Nephron progenitor cell (in vitro differentiated cells): ENCODE measurements around the gene GPR17.

Experiments used
- DNase-seq: peaks from one replicate; pipeline ENCODE4 v3.0.0; 2021
- H3K27ac Mint-ChIP-seq: 2 replicates; pipeline ENCODE4 v1.8.0; 2021; ENCODE audit warnings: mild to moderate bottlenecking, moderate library complexity, mixed read lengths
- H3K27me3 Mint-ChIP-seq: 2 replicates; pipeline ENCODE4 v1.8.0; 2021; ENCODE audit warnings: mild to moderate bottlenecking, low read depth, mixed read lengths; ENCODE audit not compliant: poor library complexity
- H3K36me3 Mint-ChIP-seq: 2 replicates; pipeline ENCODE4 v1.8.0; 2021; ENCODE audit warnings: low read depth, mixed read lengths
- H3K4me1 Mint-ChIP-seq: 2 replicates; pipeline ENCODE4 v1.8.0; 2021; ENCODE audit warnings: mixed read lengths
- H3K4me3 Mint-ChIP-seq: 2 replicates; pipeline ENCODE4 v1.8.0; 2021; ENCODE audit warnings: mild to moderate bottlenecking, moderate library complexity, mixed read lengths
- H3K9me3 Mint-ChIP-seq: 2 replicates; pipeline ENCODE4 v1.8.0; 2021; ENCODE audit warnings: mild to moderate bottlenecking, moderate library complexity, mixed read lengths
- TF ChIP-seq, protein P1 (sequence below): fragments of 200-600 bp; sonication (generic); IDR thresholded peaks from 2 replicates; pipeline ENCODE4 v1.5.0; 2021; ENCODE audit warnings: antibody characterized with exemption

GPR17 gene

DNA sequence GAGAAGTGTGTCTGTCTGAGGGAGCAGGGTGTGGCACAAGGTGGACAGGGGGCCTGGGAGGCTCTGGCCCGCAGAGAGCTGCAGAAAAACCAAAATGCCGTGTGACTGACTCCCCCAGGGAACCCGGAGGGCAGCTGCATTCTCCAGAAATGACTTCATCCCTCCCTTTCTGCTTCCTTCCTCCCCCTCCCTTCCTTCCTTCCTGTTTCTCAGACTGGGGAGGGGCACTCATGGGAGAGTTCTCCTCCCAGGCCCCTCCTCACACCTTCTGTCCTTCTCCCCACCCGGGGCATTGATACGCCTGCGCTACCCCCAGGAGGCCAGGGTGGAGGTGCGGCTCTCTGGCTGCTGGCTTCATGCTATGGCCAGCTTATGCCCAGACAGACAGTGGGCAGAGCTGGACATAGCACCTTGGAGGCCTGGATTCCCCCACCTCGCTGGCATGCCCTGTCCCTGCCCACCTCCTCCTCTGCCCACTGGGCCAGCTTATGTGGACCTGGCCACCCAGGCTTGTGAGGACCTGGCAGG lies 8.2 kb upstream of the GPR17 start:
- Mint-ChIP-seq H3K27ac (no peak overlapping the region), H3K27me3 (peaks cover 7% of the 10 kb centered on the region), H3K36me3 (no peaks in the 10 kb centered on the region), H3K4me1 (peaks cover 8% of the 10 kb centered on the region), H3K4me3 (no peak overlapping the region), H3K9me3 (no peaks in the 10 kb centered on the region)
- TF ChIP-seq, protein P1, sequence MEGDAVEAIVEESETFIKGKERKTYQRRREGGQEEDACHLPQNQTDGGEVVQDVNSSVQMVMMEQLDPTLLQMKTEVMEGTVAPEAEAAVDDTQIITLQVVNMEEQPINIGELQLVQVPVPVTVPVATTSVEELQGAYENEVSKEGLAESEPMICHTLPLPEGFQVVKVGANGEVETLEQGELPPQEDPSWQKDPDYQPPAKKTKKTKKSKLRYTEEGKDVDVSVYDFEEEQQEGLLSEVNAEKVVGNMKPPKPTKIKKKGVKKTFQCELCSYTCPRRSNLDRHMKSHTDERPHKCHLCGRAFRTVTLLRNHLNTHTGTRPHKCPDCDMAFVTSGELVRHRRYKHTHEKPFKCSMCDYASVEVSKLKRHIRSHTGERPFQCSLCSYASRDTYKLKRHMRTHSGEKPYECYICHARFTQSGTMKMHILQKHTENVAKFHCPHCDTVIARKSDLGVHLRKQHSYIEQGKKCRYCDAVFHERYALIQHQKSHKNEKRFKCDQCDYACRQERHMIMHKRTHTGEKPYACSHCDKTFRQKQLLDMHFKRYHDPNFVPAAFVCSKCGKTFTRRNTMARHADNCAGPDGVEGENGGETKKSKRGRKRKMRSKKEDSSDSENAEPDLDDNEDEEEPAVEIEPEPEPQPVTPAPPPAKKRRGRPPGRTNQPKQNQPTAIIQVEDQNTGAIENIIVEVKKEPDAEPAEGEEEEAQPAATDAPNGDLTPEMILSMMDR: no peak
- DNase-seq: no peak

DNA sequence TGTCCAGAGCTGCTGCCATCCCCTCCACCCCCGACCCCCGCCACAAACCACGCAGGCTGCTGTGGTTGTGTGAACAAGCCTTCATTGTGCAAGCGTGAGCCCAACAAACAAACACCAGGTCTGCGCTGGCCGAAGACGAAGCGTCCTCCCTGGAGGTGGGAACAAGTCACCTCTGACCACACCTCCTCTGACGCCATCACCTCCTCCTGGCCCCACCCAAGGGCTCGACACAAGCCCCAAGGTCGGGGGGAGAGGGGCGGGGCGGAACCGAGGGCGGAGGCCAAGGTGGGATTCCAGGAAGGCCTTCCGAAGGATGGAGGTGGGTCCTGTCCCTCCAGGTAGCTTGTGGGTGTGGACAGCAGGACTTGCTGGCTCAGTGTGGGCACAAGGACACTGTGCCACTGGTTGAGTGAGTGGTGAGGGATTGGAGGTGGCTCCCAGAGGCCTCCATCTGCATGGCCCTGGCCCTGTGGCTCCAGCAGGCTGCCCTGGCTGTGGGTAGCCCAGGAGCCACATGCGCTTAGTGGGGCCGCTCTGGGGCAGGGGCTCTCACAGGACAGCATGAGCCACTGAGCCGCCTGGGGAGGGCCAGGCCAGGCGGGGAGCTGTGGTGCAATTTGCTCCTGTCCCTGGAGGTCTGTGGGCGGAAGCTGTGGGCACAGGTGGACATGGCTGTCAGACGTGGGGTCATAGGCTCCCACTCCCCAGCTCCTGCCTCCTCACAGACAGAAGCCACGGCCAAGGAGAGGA lies 7.4 kb upstream of the GPR17 start:
- no peak overlapping the region for H3K4me3 Mint-ChIP-seq
- DNase-seq: no peak

GRCh38 chr2:127639111-127639474 lies 6.9 kb upstream of the GPR17 start:
- Mint-ChIP-seq H3K4me1 (peaks cover 8% of the 10 kb centered on the region), H3K9me3 (no peaks in the 10 kb centered on the region), H3K4me3 (no peak overlapping the region), H3K36me3 (no peaks in the 10 kb centered on the region), H3K27ac (no peak overlapping the region), H3K27me3 (peaks cover 7% of the 10 kb centered on the region)
- TF ChIP-seq, protein P1: no peak
- no peak for DNase-seq

More for the DNA sequence above, 7.4 kb upstream of the GPR17 start:
- no peak overlapping the region for H3K27ac Mint-ChIP-seq
- no peaks in the 10 kb centered on the region for H3K9me3 Mint-ChIP-seq
- TF ChIP-seq, protein P1: no peak
- peaks cover 7% of the 10 kb centered on the region for H3K27me3 Mint-ChIP-seq
- no peaks in the 10 kb centered on the region for H3K36me3 Mint-ChIP-seq
- H3K4me1 Mint-ChIP-seq: peaks cover 8% of the 10 kb centered on the region

DNA sequence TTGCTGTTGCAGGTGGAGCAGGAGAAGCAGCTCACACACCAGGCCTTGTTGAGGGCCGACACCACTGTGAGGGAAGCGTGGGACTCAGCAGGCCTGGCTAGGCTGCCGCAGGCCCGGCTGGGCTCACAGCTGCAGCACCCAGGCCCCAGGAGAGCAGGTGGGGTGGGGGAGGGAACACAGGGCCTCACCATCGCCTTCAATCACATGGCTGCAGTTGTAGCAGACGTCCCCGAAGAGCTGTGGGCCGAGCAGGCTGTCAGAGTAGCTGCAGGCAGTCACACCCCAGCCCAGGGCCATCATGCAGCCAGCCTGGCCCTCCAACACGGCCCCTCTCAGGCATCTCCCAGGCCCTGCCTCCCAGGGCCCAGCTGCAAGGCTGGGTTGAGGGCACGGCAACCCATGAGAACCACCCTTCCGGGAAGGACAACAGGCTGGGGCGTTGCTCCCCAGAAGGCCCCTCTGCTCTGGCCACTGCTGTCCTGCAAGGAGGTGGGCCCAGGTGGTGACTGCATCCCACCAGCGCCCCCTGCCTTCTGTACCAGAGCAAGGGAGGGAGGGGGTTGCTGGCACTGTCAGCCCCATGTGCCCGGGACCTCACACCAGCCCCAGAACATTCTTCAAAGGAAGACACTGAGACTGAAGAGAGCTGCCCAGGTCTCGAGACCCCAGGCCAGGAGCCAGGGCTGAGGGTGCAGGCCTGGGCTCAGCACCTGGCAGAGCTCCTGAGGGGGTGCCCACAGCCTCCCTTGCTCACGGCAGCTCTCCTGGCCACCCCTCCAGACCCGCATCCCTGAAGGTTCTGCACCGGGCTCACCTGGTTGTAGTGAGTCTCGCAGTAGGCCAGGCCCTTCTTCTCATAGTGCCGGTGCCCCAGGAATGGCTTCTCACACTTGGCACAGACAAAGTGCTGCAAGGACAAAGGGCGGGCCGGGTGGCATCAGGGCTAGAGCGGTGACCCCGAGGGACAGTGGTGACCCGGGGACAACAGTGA lies 5.6 kb upstream of the GPR17 start:
- H3K4me1 Mint-ChIP-seq: peaks cover 17% of the 10 kb centered on the region
- H3K36me3 Mint-ChIP-seq: no peaks in the 10 kb centered on the region
- H3K9me3 Mint-ChIP-seq: no peaks in the 10 kb centered on the region
- TF ChIP-seq, protein P1: peak; percentile 8
- peaks cover 7% of the 10 kb centered on the region for H3K27me3 Mint-ChIP-seq
- H3K4me3 Mint-ChIP-seq: no peak overlapping the region
- no peak overlapping the region for H3K27ac Mint-ChIP-seq
- DNase-seq: no peak

- TF ChIP-seq, protein P1: no peak
- H3K4me3 Mint-ChIP-seq: no peak overlapping the region
Observed at GRCh38 chr2:127641133-127641532, 4.8 kb upstream of the GPR17 start.

More at GRCh38 chr2:127641133-127641532, 4.8 kb upstream of the GPR17 start:
- peaks cover 24% of the 10 kb centered on the region for H3K4me1 Mint-ChIP-seq
- no peaks in the 10 kb centered on the region for H3K9me3 Mint-ChIP-seq
- H3K27ac Mint-ChIP-seq: no peak overlapping the region
- no peaks in the 10 kb centered on the region for H3K36me3 Mint-ChIP-seq
- H3K27me3 Mint-ChIP-seq: peaks cover 7% of the 10 kb centered on the region
- DNase-seq: no peak
